NCI-H345 treated with DMSO at 0.1 percent for 48 hours (cell line): ENCODE results near the gene MDP1.
A peak's percentile ranks its signal among the peaks of the same experiment; 100 is the strongest.
"Not testable (repeated sequence)": the region's sequence is repeated elsewhere in the genome, so short reads cannot be mapped to it uniquely, and the experiment has no call there.

Experiments
- DNase-seq: peaks from one replicate; lab custom pipeline; 2025; ENCODE audit not compliant: unreplicated experiment; lab: John Stamatoyannopoulos, UW

MDP1 gene

GRCh38 chr14:24202538-24202937 lies 13.3 kb downstream of the MDP1 start:
- DNase-seq = not testable (repeated sequence)

GRCh38 chr14:24198814-24199524 lies 16.9 kb downstream of the MDP1 start:
- no peak for DNase-seq

- no peak for DNase-seq
Observed at GRCh38 chr14:24197056-24197450, 18.8 kb downstream of the MDP1 start.

GRCh38 chr14:24196071-24197055 lies 19.5 kb downstream of the MDP1 start:
- no peak for DNase-seq

- peak; percentile 63 for DNase-seq
Observed at GRCh38 chr14:24195186-24196070, 20.4 kb downstream of the MDP1 start, which contains the start of gene TM9SF1. Gene TM9SF1 (minus strand): TSS chr14:24195441. CDS start chr14:24195019, 422 bp downstream.

GRCh38 chr14:24194873-24195185 lies 21.0 kb downstream of the MDP1 start:
- no peak for DNase-seq

- DNase-seq = no peak
Observed at GRCh38 chr14:24194186-24194872, 21.5 kb downstream of the MDP1 start.

GRCh38 chr14:24192933-24193332 lies 22.9 kb downstream of the MDP1 start:
- no peak for DNase-seq

- no peak for DNase-seq
Observed at GRCh38 chr14:24190416-24190815, 25.4 kb downstream of the MDP1 start.

- DNase-seq = no peak
Observed at GRCh38 chr14:24189460-24189859, 26.4 kb downstream of the MDP1 start.

- no peak for DNase-seq
Observed at GRCh38 chr14:24189059-24189375, 26.8 kb downstream of the MDP1 start.

- peak; percentile 94 for DNase-seq
Observed at GRCh38 chr14:24188251-24189058, 27.4 kb downstream of the MDP1 start, which contains the start of gene IPO4. Gene IPO4 (minus strand): TSS chr14:24188816. CDS start chr14:24188787, 29 bp downstream.

- DNase-seq = no peak
Observed at GRCh38 chr14:24187539-24187915, 28.3 kb downstream of the MDP1 start.

- no peak for DNase-seq
Observed at GRCh38 chr14:24186831-24187538, 28.9 kb downstream of the MDP1 start.

- no peak for DNase-seq
Observed at GRCh38 chr14:24185741-24186140, 30.1 kb downstream of the MDP1 start.

GRCh38 chr14:24185026-24185425 lies 30.8 kb downstream of the MDP1 start:
- no peak for DNase-seq

- no peak for DNase-seq
Observed at GRCh38 chr14:24184104-24184970, 31.5 kb downstream of the MDP1 start.

GRCh38 chr14:24183014-24183481 lies 32.8 kb downstream of the MDP1 start:
- no peak for DNase-seq
